NK-92 treated with Interleukin-12 subunit alpha and Interleukin-12 subunit beta, amount 100 ng/mL, for 24 hours (cell line): Measurements from ENCODE around the gene HMCES.
"Not testable (repeated sequence)": the region's sequence is repeated elsewhere in the genome, so short reads cannot be mapped to it uniquely, and the experiment has no call there.

Experiments used
- DNase-seq: peaks from one replicate; lab custom pipeline; 2025; lab: John Stamatoyannopoulos, UW

The HMCES gene

GRCh38 chr3:129347458-129347845, 68.8 kb downstream of the HMCES start:
- DNase-seq: no peak

GRCh38 chr3:129348734-129349133, 70.1 kb downstream of the HMCES start:
- no peak for DNase-seq

GRCh38 chr3:129349169-129349568, 70.5 kb downstream of the HMCES start:
- not testable (repeated sequence) for DNase-seq

- DNase-seq: no peak
Observed at GRCh38 chr3:129349791-129350190, 71.1 kb downstream of the HMCES start.

- no peak for DNase-seq
Observed at GRCh38 chr3:129352045-129352444, 73.4 kb downstream of the HMCES start.

GRCh38 chr3:129352650-129353588, 74.2 kb downstream of the HMCES start:
- no peak for DNase-seq

GRCh38 chr3:129353589-129353941, 74.9 kb downstream of the HMCES start:
- no peak for DNase-seq
